WTC11 (cell line): ENCODE results near the gene SEMA6D. TPM values are rescaled to one million over a fixed set of nuclear protein-coding genes. Genes with fewer than 3 reads are reported as not detected.

Source experiments
- ATAC-seq: fragments of 200-7000 bp; cut with Tn5 transposase; 2 replicates; pipeline ENCODE4 v1.10.0; 2021; ENCODE audit warnings: mild to moderate bottlenecking, moderate library complexity
- CTCF ChIA-PET: fragments of 300-600 bp; sonication (Branson Sonifier 250); formaldehyde crosslinking; loops from one replicate; lab custom pipeline; 2021; ENCODE audit warnings: antibody characterized with exemption; lab: Charles Lee
- POLR2A ChIA-PET: fragments of 350-600 bp; sonication (Branson Sonifier 250); formaldehyde crosslinking; loops from one replicate; lab custom pipeline; 2021; ENCODE audit warnings: antibody characterized with exemption; lab: Charles Lee
- DNase-seq: peaks from one replicate; pipeline ENCODE4 v3.0.0; 2021; ENCODE audit warnings: low spot score
- H3K27ac Mint-ChIP-seq: 2 replicates; pipeline ENCODE4 v1.8.0; 2021; ENCODE audit warnings: mixed read lengths
- H3K27me3 Mint-ChIP-seq: 2 replicates; pipeline ENCODE4 v1.8.0; 2021; ENCODE audit warnings: low read depth, mild to moderate bottlenecking, moderate library complexity, mixed read lengths
- H3K36me3 Mint-ChIP-seq: 2 replicates; pipeline ENCODE4 v1.8.0; 2021; ENCODE audit warnings: mixed read lengths
- H3K4me1 Mint-ChIP-seq: 2 replicates; pipeline ENCODE4 v1.8.0; 2022; ENCODE audit warnings: mixed read lengths
- H3K4me3 Mint-ChIP-seq: 2 replicates; pipeline ENCODE4 v1.8.0; 2021; ENCODE audit warnings: mild to moderate bottlenecking, moderate library complexity, mixed read lengths
- H3K9me3 Mint-ChIP-seq: 2 replicates; pipeline ENCODE4 v1.8.0; 2021; ENCODE audit warnings: mixed read lengths
- ELF4 ChIP-seq: sonication (generic); formaldehyde crosslinking; IDR thresholded peaks from 2 replicates; pipeline ENCODE4 v1.8.1; 2022; ENCODE audit warnings: low read depth, mild to moderate bottlenecking, moderate library complexity, missing genetic modification reagents
- ETV6 ChIP-seq: sonication (generic); formaldehyde crosslinking; IDR thresholded peaks from 2 replicates; pipeline ENCODE4 v1.8.1; 2022; ENCODE audit warnings: mild to moderate bottlenecking, missing genetic modification reagents
- FOXP1 ChIP-seq: sonication (generic); formaldehyde crosslinking; IDR thresholded peaks from 2 replicates; pipeline ENCODE4 v1.8.0; 2022; ENCODE audit warnings: missing genetic modification reagents, mild to moderate bottlenecking, moderate library complexity, borderline replicate concordance
- GABPB1 ChIP-seq: sonication (generic); formaldehyde crosslinking; IDR thresholded peaks from 2 replicates; pipeline ENCODE4 v1.8.1; 2023; ENCODE audit warnings: mild to moderate bottlenecking, missing genetic modification reagents
- GRHL2 ChIP-seq: fragments of 250-450 bp; sonication (Bioruptor Pico); IDR thresholded peaks from 2 replicates; pipeline ENCODE4 v1.8.0; 2022; ENCODE audit warnings: mild to moderate bottlenecking, moderate library complexity; ENCODE audit not compliant: insufficient replicate concordance, severe bottlenecking
- HMGA2 ChIP-seq: fragments of 250-450 bp; sonication (Bioruptor Pico); IDR thresholded peaks from 2 replicates; pipeline ENCODE4 v1.4.0; 2021; ENCODE audit warnings: mild to moderate bottlenecking, moderate library complexity
- IRF2 ChIP-seq: sonication (generic); formaldehyde crosslinking; IDR thresholded peaks from 2 replicates; pipeline ENCODE4 v1.8.0; 2022; ENCODE audit warnings: low read depth, missing genetic modification reagents, borderline replicate concordance
- JUN ChIP-seq: sonication (generic); formaldehyde crosslinking; IDR thresholded peaks from 2 replicates; pipeline ENCODE4 v1.8.0; 2023; ENCODE audit warnings: mild to moderate bottlenecking, missing genetic modification reagents
- KAT7 ChIP-seq: sonication (generic); formaldehyde crosslinking; IDR thresholded peaks from 2 replicates; pipeline ENCODE4 v1.8.1; 2023; ENCODE audit warnings: missing genetic modification reagents, mild to moderate bottlenecking, borderline replicate concordance
- MXD4 ChIP-seq: fragments of 250-450 bp; sonication (Bioruptor Pico); IDR thresholded peaks from 2 replicates; pipeline ENCODE4 v1.8.0; 2021; ENCODE audit warnings: mild to moderate bottlenecking, moderate library complexity, borderline replicate concordance
- PREB ChIP-seq: sonication (generic); formaldehyde crosslinking; IDR thresholded peaks from 2 replicates; pipeline ENCODE4 v1.8.1; 2022; ENCODE audit warnings: mild to moderate bottlenecking, missing genetic modification reagents, moderate library complexity, borderline replicate concordance
- SMAD4 ChIP-seq: sonication (generic); formaldehyde crosslinking; IDR thresholded peaks from 2 replicates; pipeline ENCODE4 v1.8.0; 2022; ENCODE audit warnings: mild to moderate bottlenecking, missing genetic modification reagents
- TCF7 ChIP-seq: sonication (generic); formaldehyde crosslinking; IDR thresholded peaks from 2 replicates; pipeline ENCODE4 v1.8.0; 2022; ENCODE audit warnings: mild to moderate bottlenecking, low read depth, missing genetic modification reagents, moderate library complexity
- TEAD4 ChIP-seq: sonication (generic); formaldehyde crosslinking; IDR thresholded peaks from 2 replicates; pipeline ENCODE4 v1.8.0; 2022; ENCODE audit warnings: mild to moderate bottlenecking, missing genetic modification reagents
- TP53 ChIP-seq: sonication (generic); formaldehyde crosslinking; IDR thresholded peaks from 2 replicates; pipeline ENCODE4 v1.8.1; 2023; ENCODE audit warnings: mild to moderate bottlenecking, missing genetic modification reagents
- USF2 ChIP-seq: sonication (generic); formaldehyde crosslinking; IDR thresholded peaks from 2 replicates; pipeline ENCODE4 v1.8.1; 2023; ENCODE audit warnings: mild to moderate bottlenecking, missing genetic modification reagents, moderate library complexity
- ZMAT4 ChIP-seq: fragments of 250-450 bp; sonication (Bioruptor Pico); IDR thresholded peaks from 2 replicates; pipeline ENCODE4 v1.9.0; 2021; ENCODE audit warnings: mild to moderate bottlenecking
- ZNF121 ChIP-seq: sonication (generic); formaldehyde crosslinking; IDR thresholded peaks from 2 replicates; pipeline ENCODE4 v1.8.0; 2023; ENCODE audit warnings: missing genetic modification reagents
- ZNF263 ChIP-seq: sonication (generic); formaldehyde crosslinking; IDR thresholded peaks from 2 replicates; pipeline ENCODE4 v1.8.1; 2022; ENCODE audit warnings: low read depth, mild to moderate bottlenecking, moderate library complexity, missing genetic modification reagents
- ZNF317 ChIP-seq: sonication (generic); formaldehyde crosslinking; IDR thresholded peaks from 2 replicates; pipeline ENCODE4 v1.8.1; 2023; ENCODE audit warnings: low read depth, mild to moderate bottlenecking, moderate library complexity, missing genetic modification reagents, borderline replicate concordance
- ZNF416 ChIP-seq: fragments of 250-450 bp; sonication (Bioruptor Pico); IDR thresholded peaks from 2 replicates; pipeline ENCODE4 v1.9.0; 2021; ENCODE audit warnings: mild to moderate bottlenecking, inconsistent platforms
- ZSCAN18 ChIP-seq: fragments of 250-450 bp; sonication (Bioruptor Pico); IDR thresholded peaks from 2 replicates; pipeline ENCODE4 v2.1.2; 2022; ENCODE audit warnings: mild to moderate bottlenecking, moderate library complexity
- total RNA-seq: library from RNA; stranded (reverse); gene quantifications from 3 replicates; pipeline ENCODE4 v1.2.3, GENCODE V29; 2021
- TF ChIP-seq, protein P1 (sequence below): sonication (generic); formaldehyde crosslinking; IDR thresholded peaks from 2 replicates; pipeline ENCODE4 v1.8.1; 2023; ENCODE audit warnings: mild to moderate bottlenecking, missing genetic modification reagents, borderline replicate concordance
- TF ChIP-seq, protein P2 (sequence below): sonication (generic); formaldehyde crosslinking; IDR thresholded peaks from 2 replicates; pipeline ENCODE4 v1.8.1; 2022; ENCODE audit warnings: mild to moderate bottlenecking, moderate library complexity, missing genetic modification reagents
- TF ChIP-seq, protein P3 (sequence below): fragments of 200-600 bp; IDR thresholded peaks from 2 replicates; pipeline ENCODE4 v1.8.0; 2022; ENCODE audit warnings: antibody characterized with exemption

SEMA6D gene
- total RNA-seq, 1 experiment from 2014 or later = 2.6 TPM

DNA sequence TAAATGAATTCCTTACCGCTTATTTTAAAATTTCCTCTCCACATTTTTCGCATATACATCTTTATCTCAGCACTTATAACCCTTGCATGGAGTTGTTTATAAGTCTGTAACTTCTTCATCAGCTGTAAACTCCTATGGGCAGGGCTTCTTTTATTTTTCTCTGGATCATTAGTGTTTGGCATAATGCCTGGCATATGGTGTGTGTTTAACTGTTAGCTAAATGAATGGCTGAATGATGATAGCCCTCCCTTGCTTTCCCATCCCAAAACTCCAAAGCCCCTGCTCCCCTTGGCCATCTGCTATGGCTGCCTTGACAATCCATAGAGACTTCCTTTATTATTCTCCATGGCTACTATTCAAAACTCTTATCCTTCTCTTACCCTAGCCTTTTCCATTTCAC is 48.1 kb upstream of the SEMA6D start:
- TF ChIP-seq PREB (CRISPR knock-in tag) = no peak
- no peak for TF ChIP-seq GRHL2 (CRISPR knock-in tag)
- no peak for TF ChIP-seq FOXP1 (CRISPR knock-in tag)
- TF ChIP-seq ZSCAN18 (CRISPR knock-in tag) = no peak
- TF ChIP-seq, protein P1, sequence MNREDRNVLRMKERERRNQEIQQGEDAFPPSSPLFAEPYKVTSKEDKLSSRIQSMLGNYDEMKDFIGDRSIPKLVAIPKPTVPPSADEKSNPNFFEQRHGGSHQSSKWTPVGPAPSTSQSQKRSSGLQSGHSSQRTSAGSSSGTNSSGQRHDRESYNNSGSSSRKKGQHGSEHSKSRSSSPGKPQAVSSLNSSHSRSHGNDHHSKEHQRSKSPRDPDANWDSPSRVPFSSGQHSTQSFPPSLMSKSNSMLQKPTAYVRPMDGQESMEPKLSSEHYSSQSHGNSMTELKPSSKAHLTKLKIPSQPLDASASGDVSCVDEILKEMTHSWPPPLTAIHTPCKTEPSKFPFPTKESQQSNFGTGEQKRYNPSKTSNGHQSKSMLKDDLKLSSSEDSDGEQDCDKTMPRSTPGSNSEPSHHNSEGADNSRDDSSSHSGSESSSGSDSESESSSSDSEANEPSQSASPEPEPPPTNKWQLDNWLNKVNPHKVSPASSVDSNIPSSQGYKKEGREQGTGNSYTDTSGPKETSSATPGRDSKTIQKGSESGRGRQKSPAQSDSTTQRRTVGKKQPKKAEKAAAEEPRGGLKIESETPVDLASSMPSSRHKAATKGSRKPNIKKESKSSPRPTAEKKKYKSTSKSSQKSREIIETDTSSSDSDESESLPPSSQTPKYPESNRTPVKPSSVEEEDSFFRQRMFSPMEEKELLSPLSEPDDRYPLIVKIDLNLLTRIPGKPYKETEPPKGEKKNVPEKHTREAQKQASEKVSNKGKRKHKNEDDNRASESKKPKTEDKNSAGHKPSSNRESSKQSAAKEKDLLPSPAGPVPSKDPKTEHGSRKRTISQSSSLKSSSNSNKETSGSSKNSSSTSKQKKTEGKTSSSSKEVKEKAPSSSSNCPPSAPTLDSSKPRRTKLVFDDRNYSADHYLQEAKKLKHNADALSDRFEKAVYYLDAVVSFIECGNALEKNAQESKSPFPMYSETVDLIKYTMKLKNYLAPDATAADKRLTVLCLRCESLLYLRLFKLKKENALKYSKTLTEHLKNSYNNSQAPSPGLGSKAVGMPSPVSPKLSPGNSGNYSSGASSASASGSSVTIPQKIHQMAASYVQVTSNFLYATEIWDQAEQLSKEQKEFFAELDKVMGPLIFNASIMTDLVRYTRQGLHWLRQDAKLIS = no peak
- no peak for TF ChIP-seq ETV6 (CRISPR knock-in tag)
- no peak for TF ChIP-seq GABPB1 (CRISPR knock-in tag)
- no peak for TF ChIP-seq ZNF416
- TF ChIP-seq ZNF263 (CRISPR knock-in tag) = no peak
- TF ChIP-seq IRF2 (CRISPR knock-in tag) = no peak
- no peak for TF ChIP-seq ZMAT4 (CRISPR knock-in tag)
- no peak for TF ChIP-seq TCF7 (CRISPR knock-in tag)
- TF ChIP-seq, all 79 proteins: peak for 0
- no peak overlapping the region for H3K4me3 Mint-ChIP-seq
- H3K27ac Mint-ChIP-seq = no peak overlapping the region
- no peak for ATAC-seq
- no peak for DNase-seq
- H3K4me1 Mint-ChIP-seq = peaks cover 12% of the 10 kb centered on the region
- ChIA-PET POLR2A (no interaction called here), CTCF (no interaction called here)
- no peaks in the 10 kb centered on the region for H3K36me3 Mint-ChIP-seq
- no peaks in the 10 kb centered on the region; the same call in 1 of the 2 replicates for H3K27me3 Mint-ChIP-seq
- H3K9me3 Mint-ChIP-seq = no peaks in the 10 kb centered on the region

- POLR2A ChIA-PET = interaction anchor here (0.6 kb wide), 1 partner anchor 388 kb away, joined by 3 read pairs; no protein-coding TSS in a partner anchor
- H3K27ac Mint-ChIP-seq = no peak overlapping the region
- H3K9me3 Mint-ChIP-seq = no peaks in the 10 kb centered on the region
- no peaks in the 10 kb centered on the region for H3K36me3 Mint-ChIP-seq
- DNase-seq (no peak), ATAC-seq (no peak)
- no peaks in the 10 kb centered on the region; the same call in 1 of the 2 replicates for H3K27me3 Mint-ChIP-seq
- peaks cover 19% of the 10 kb centered on the region for H3K4me1 Mint-ChIP-seq
- CTCF ChIA-PET = no interaction called here
- H3K4me3 Mint-ChIP-seq = no peak overlapping the region
- TF ChIP-seq ELF4 (CRISPR knock-in tag) (no peak), ZNF121 (no peak), TEAD4 (CRISPR knock-in tag) (no peak), TCF7 (CRISPR knock-in tag) (no peak), SMAD4 (CRISPR knock-in tag) (no peak), MXD4 (CRISPR knock-in tag) (no peak), ZNF317 (CRISPR knock-in tag) (no peak), TP53 (CRISPR knock-in tag) (no peak), IRF2 (CRISPR knock-in tag) (no peak), JUN (CRISPR knock-in tag) (no peak), KAT7 (no peak), HMGA2 (no peak), USF2 (CRISPR knock-in tag) (no peak)
- TF ChIP-seq, protein P2, sequence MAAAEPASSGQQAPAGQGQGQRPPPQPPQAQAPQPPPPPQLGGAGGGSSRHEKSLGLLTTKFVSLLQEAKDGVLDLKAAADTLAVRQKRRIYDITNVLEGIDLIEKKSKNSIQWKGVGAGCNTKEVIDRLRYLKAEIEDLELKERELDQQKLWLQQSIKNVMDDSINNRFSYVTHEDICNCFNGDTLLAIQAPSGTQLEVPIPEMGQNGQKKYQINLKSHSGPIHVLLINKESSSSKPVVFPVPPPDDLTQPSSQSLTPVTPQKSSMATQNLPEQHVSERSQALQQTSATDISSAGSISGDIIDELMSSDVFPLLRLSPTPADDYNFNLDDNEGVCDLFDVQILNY = no peak
- TF ChIP-seq, protein P3, sequence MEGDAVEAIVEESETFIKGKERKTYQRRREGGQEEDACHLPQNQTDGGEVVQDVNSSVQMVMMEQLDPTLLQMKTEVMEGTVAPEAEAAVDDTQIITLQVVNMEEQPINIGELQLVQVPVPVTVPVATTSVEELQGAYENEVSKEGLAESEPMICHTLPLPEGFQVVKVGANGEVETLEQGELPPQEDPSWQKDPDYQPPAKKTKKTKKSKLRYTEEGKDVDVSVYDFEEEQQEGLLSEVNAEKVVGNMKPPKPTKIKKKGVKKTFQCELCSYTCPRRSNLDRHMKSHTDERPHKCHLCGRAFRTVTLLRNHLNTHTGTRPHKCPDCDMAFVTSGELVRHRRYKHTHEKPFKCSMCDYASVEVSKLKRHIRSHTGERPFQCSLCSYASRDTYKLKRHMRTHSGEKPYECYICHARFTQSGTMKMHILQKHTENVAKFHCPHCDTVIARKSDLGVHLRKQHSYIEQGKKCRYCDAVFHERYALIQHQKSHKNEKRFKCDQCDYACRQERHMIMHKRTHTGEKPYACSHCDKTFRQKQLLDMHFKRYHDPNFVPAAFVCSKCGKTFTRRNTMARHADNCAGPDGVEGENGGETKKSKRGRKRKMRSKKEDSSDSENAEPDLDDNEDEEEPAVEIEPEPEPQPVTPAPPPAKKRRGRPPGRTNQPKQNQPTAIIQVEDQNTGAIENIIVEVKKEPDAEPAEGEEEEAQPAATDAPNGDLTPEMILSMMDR = no peak
These were observed 46.9 kb upstream of the SEMA6D start for GRCh38 chr15:47670365-47670764.
